GM06990 (cell line): ENCODE results near the gene ZNF580.

Experiments
- DNase-seq: peaks from one replicate; pipeline ENCODE4 v3.0.0-alpha.2; 2011; ENCODE audit not compliant: insufficient read length; ENCODE audit errors: extremely low read depth
- H3K27me3 ChIP-seq: replicated peaks from 2 replicates; pipeline ENCODE4 v1.6.0; 2011; ENCODE audit warnings: low read length; ENCODE audit not compliant: control insufficient read depth, insufficient read depth
- H3K36me3 ChIP-seq: 2 replicates; pipeline ENCODE4 v1.5.1; 2011; ENCODE audit warnings: low read length; ENCODE audit not compliant: control insufficient read depth, insufficient read depth
- H3K4me3 ChIP-seq: replicated peaks from 2 replicates; pipeline ENCODE4 v1.5.1; 2011; ENCODE audit warnings: low read depth, mild to moderate bottlenecking, control low read depth, low read length
- TF ChIP-seq, protein P1 (sequence below): IDR thresholded peaks from 2 replicates; pipeline ENCODE4 v1.5.1; 2011; ENCODE audit warnings: low read length, control low read depth, mild to moderate bottlenecking, inconsistent platforms; ENCODE audit not compliant: insufficient read depth, poor library complexity, severe bottlenecking

The ZNF580 gene

DNA sequence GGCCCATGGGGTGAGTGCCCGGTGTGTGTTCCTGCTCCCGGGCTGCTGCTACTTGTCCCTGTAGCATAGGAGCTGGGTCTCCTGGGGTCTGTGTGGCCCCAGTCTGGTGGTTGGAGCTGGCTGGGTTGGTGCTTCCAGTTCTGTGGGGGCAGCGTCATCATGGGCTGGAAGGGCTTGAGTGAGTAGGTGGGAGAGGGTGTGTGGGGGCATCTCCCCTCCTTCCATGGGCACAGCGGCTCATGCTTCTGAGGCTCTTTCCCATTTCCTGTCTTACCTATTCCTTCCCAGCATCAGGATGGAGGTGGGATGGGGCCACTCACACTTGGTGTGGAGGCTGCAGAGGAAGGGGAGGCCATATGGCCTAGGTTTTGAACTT, 26.2 kb downstream of the ZNF580 start:
- Histone ChIP-seq H3K4me3 (no peak overlapping the region), H3K36me3 (peaks cover 73% of the 10 kb centered on the region), H3K27me3 (no peaks in the 10 kb centered on the region)
- no peak for DNase-seq
- TF ChIP-seq, protein P1, sequence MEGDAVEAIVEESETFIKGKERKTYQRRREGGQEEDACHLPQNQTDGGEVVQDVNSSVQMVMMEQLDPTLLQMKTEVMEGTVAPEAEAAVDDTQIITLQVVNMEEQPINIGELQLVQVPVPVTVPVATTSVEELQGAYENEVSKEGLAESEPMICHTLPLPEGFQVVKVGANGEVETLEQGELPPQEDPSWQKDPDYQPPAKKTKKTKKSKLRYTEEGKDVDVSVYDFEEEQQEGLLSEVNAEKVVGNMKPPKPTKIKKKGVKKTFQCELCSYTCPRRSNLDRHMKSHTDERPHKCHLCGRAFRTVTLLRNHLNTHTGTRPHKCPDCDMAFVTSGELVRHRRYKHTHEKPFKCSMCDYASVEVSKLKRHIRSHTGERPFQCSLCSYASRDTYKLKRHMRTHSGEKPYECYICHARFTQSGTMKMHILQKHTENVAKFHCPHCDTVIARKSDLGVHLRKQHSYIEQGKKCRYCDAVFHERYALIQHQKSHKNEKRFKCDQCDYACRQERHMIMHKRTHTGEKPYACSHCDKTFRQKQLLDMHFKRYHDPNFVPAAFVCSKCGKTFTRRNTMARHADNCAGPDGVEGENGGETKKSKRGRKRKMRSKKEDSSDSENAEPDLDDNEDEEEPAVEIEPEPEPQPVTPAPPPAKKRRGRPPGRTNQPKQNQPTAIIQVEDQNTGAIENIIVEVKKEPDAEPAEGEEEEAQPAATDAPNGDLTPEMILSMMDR, result no peak

DNA sequence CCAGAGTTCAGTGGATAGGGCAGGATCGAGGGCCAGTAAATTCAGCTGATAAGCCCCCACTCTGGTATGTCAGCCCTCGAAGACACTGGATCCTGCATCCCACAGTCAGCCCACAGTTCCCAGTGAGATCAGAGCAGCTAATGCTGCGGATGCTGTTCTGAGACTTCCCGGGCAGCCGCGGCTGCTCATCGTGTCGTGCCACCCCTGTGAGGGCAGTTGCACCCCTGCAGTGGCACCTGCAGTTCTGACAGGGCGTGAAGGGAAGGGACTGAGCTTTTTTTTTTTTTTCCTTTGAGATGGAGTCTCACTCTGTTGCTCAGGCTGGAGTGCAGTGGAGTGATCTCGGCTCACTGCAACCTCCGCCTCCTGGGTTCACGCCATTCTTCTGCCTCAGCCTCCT, 26.7 kb downstream of the ZNF580 start:
- no peak for DNase-seq
- H3K36me3 ChIP-seq, result peaks cover 73% of the 10 kb centered on the region
- TF ChIP-seq, protein P1, result no peak
- no peak overlapping the region for H3K4me3 ChIP-seq
- no peaks in the 10 kb centered on the region for H3K27me3 ChIP-seq

DNA sequence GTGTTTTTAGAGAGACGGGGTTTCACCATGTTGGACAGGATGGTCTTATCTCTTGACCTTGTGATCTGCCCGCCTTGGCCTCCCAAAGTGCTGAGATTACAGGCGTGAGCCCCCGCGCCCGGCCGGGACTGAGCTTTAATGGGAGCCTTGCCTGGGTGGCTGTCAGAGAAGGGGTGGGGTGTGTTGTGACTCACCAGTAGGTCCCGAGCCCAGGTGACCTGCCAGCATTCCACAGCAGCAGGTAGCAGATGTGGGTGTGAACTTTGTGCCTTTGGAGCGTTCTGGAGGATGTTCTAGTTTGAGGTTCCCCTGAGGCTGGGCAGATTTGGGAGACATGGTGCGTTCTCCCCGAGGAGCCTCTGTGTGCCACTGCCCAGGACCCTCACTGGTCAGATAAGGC, 27.2 kb downstream of the ZNF580 start:
- TF ChIP-seq, protein P1, result no peak
- no peak for DNase-seq
- Histone ChIP-seq H3K27me3 (no peaks in the 10 kb centered on the region), H3K36me3 (peaks cover 69% of the 10 kb centered on the region), H3K4me3 (no peak overlapping the region)

DNA sequence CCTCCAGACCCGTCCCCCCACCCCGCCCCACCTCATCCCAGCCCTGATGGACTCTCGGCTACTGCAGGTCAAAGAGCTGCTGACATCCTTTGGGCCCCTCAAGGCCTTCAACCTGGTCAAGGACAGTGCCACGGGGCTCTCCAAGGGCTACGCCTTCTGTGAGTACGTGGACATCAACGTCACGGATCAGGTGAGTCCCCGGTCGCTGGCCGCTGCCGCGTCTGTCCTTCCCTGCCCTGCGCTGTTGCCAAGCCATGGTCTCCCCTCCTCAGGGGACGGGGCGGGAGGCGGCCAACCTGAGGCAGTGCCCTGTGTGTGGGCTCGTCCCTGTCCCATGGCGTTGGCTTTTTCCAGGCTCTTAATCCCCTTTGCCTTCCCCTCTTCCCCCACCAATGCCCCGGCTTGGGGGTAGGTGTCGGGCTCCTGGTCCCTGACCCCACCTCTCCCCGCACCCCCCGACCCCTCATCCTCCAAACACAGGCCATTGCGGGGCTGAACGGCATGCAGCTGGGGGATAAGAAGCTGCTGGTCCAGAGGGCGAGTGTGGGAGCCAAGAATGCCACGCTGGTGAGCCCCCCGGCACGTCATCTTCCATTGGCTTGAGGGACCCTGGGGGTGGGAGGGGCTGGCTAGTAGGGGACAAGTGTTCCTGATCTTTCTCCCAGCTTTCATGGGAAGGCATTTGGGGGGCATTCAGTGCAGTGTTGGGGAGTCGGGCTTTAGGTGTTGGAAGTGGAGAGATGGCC, 28.0 kb downstream of the ZNF580 start:
- Histone ChIP-seq H3K27me3 (no peaks in the 10 kb centered on the region), H3K36me3 (peaks cover 64% of the 10 kb centered on the region), H3K4me3 (no peak overlapping the region)
- TF ChIP-seq, protein P1, result no peak
- peak; percentile 13 for DNase-seq

DNA sequence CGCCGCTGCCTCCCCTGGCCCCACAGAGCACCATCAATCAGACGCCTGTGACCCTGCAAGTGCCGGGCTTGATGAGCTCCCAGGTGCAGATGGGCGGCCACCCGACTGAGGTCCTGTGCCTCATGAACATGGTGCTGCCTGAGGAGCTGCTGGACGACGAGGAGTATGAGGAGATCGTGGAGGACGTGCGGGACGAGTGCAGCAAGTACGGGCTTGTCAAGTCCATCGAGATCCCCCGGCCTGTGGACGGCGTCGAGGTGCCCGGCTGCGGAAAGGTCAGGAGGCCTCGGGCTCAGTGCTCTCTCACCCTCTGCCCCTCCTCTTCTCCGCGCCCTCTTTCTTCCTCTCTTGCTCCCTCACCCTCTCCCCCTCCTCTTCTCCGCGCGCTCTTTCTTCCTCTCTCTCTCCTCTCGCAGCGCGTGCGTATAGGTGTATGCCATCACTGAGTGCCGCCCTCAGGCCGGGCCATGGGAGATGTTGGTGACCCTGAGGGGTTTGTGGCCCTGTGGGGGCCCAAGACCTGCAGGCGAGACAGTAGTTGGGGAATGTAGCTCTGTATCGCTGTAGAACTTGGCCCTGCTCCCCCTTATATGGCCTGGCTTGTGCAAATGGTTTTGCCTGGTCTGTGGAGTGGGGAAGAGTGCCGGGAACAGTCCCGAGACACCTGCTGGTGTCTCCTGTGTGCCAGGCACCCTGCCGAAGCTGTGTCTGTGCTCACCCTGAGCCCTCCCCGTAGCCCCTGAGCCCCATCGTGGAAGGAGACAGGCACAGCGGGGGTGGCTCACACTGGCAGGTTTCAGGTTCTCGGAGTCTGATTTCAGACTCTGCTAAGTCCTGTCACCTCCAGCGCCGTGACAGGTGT, 28.8 kb downstream of the ZNF580 start:
- peak; percentile 16 for DNase-seq
- Histone ChIP-seq H3K27me3 (no peaks in the 10 kb centered on the region), H3K4me3 (no peak overlapping the region), H3K36me3 (peaks cover 56% of the 10 kb centered on the region)
- TF ChIP-seq, protein P1, result no peak
